ENCODE data around the gene THOC6. TPM values are rescaled to one million over a fixed set of nuclear protein-coding genes. Genes with fewer than 3 reads are reported as not detected.

Gene THOC6
- total RNA-seq, 1 experiment from 2014 or later: 30.3 TPM

DNA sequence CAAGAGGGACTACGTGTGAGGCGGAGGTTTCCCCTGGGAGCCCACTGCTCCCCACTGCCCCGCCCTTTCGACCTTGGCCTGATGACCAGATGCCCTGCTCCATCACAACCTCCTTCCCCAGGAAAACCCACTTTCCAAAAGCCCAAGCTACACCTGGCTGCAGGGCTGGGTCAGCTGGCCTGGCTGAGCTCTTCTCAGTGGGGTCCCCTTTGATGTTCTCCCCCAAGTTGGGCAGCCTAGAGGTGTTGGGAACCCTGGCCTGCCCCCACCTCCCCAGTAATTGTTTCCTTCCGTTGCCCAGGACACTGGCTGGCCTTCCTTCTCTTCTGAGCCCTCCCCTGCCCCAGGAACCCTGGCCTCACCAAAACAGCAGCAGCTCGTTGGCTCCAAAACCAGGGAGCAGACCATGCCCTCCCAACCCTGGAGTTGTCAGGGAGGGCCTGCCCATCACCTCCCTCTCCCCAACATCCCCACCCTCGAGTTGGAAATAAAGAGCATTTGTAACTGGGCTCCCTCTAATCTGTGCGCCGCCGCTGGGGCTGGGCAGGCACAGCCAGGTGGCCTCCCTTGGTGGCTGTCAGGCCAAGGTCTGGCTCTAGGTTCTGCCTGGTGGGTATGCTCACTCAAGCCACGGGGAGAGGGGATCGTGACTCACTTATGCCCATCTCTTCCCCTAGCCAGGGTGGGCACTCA lies 9.7 kb upstream of the THOC6 start:
- DNase-seq (ENCODE audit: extremely low read depth, low read depth): no peak

DNA sequence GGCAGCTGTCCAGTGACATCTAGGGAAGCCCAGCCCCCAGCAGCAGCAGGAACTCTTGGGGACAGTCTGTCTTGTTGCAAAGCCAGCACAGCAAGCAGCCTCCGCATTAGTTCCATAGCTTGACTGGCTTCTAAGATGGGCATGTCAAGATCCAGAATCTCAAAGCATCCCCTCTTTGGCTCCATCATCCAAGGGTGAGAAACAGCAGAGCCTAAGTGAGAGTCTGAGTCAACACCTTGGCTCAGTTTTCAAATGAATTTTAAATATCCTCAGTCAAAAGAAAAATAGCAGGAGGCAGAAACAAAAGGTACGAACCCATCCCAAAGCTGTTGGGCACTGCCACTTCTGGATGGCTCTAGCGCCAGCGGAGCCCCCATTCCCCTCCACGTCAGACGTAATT lies 8.9 kb upstream of the THOC6 start:
- DNase-seq (ENCODE audit: extremely low read depth, low read depth): no peak

DNA sequence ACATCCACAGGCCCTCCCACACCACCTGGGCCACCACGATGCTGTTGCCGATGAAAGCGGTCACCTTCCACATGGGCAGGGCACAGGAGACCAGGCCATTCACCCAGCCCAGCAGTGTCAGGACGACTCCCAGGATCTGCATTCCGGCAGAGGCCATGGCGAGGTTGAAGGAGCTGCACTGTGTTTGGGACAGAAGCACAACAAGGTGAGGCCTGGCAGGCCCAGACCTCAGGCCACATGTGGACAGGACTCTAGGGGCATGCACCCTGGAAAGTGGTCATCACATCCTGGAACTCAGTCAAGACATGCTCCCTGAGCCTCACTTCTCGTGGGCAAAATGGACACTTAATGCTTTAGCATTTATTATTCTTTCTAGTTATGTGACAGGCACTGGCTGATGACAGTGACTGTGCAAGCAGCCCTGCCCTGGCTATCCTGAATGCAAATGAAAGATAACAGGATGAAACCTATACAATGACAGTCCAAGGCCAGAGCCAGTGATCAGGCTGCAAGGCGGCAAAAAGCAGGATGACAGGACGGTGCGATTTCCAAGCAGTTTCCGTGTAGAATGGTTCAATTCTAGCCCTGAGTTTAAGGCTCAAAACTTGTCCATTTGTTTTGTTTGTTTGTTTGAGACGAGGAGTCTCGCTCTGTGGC lies 7.8 kb upstream of the THOC6 start:
- DNase-seq (ENCODE audit: extremely low read depth, low read depth): no peak

DNA sequence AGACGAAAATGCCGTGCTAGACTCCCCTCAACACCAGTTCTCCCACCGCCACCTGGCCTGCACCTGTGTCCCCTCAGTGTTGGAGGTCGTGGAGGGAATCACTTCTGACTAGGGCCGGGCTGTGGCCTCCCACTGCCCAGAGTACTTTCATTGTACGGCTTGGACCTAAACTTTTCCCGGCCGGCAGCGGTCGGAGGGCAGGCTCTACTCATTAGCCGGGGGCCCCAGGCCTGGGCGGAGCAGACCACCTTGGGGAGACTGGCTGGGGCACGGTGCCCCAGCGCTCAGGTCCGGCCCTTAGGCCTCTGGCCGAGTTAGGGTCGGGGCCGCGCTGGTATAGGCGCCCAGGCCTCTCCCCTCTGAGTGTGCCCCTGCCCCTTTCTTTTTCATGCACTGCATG lies 6.5 kb upstream of the THOC6 start:
- no peak for DNase-seq (ENCODE audit: extremely low read depth, low read depth)

DNA sequence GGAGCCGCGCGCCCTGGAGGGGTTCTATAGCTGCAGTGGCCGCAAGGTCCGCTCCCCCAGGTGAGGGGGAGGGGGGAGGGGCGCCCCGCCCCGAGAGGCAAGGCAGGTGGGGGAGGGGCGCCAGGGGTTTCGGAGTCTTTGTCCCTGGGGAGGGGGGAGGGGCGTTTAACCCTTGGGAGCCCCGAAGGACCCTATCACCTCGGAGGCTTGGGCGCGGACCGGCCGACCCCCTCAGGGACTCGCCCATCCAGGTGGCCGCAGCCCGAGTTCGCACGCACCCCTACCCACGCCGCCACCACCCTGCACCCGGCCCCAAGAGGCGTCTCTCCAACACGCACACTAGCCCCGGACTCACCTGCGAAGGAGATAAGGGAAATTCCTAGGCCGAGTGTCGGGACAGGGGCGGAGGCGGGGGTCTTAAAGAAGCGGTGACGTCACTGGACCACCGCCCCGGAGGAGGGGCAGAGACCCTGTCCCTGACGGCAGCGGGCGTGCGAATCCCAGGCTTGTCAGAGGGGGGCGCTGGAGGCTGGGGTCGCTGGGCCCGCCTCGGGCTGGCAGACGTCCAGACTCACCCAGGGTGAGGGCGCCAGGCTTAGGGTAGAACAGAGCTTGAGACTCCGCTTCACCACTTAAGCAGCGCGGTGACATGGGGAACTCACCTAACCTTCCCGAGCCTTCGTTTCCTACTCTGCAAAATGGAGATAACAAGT lies 5.9 kb upstream of the THOC6 start, which contains the start of gene CLDN6:
TSS of gene CLDN6 (minus strand) at position 390 of the 713 bp plus-strand sequence. CDS start 2,162 bp downstream, outside the sequence.
- no peak for DNase-seq (ENCODE audit: extremely low read depth, low read depth)

DNA sequence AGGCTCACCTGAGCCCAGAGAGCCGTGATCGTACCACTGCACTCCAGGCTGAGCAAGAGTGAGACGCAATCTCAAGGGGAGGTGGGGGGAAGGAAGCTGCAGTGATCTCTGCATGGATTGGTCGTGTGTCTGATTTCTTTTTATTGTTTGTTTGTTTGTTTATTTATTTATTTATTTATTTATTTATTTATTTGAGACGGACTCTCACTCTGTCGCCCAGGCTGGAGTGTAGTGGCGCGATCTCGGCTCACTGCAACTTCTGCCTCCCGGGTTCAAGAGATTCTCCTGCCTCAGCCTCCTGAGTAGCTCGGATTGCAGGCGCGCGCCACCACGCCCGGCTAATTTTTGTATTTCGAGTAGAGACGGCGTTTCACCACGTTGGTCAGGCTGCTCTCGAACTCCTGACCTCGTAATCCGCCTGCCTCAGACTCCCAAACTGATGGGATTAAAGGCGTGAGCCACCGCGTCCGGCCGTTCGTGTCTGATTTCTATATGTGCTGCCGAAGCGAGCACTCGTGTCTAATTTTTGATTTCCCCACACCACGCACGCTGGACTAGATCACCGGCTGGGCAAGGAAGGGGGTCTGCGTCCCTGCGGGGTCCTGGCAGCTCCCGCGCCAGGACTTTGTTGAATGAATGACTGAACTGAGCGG lies 4.1 kb upstream of the THOC6 start:
- no peak for DNase-seq (ENCODE audit: extremely low read depth, low read depth)

DNA sequence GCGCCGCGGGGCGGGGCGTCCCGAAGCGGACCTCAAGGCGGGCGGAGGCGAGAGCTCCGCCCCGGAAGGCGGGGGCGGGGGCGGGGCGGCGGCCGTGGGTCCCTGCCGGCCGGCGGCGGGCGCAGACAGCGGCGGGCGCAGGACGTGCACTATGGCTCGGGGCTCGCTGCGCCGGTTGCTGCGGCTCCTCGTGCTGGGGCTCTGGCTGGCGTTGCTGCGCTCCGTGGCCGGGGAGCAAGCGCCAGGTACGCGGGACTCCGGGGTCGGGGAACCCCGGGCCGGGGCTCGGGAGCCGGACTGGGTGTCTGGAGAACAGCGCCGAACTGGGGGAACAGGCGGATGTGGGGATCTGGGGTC lies 3.6 kb upstream of the THOC6 start, which contains the start of gene TNFRSF12A:
TSS of gene TNFRSF12A (plus strand) at position 122 of the 357 bp plus-strand sequence. CDS start at position 152, 30 bp downstream.
- peak; percentile 80 for DNase-seq (ENCODE audit: extremely low read depth, low read depth)

DNA sequence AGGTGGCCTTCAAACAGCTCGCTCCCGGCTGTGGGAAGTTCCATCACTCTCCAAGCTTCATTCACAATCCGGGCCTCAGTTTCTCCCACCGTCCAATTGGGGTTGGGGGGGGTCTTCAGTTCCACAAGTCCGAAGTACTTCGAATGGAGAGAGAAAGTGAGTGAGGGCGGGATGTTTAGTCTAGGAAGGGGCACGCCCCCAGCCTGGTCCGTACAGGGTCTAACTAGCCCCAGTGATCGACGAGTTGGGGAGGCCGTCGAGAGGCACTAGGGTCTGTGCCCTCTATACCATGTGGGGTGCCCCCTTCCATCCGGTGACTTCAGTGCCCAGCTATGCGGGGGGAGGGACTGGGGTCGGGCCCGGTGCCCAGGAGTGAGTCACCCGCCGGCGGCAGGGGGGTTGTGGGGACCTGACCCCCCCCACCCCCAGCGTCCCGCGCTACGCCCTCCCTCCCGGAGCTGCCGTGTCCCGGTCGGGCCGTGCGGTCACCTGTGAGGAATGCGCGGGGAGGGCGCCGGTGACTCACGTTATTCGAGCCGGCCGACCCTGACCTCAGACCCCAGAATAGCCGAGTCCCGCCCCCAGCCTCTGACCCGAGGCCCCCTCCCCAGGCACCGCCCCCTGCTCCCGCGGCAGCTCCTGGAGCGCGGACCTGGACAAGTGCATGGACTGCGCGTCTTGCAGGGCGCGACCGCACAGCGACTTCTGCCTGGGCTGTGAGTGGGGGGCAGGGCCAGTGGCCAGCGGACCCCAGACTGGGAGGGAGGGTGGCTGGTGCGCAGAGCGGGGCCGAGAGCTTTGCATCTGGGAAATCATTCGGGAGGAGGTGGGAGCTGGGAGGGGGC lies 3.0 kb upstream of the THOC6 start:
- peak; percentile 80 for DNase-seq (ENCODE audit: extremely low read depth, low read depth)

DNA sequence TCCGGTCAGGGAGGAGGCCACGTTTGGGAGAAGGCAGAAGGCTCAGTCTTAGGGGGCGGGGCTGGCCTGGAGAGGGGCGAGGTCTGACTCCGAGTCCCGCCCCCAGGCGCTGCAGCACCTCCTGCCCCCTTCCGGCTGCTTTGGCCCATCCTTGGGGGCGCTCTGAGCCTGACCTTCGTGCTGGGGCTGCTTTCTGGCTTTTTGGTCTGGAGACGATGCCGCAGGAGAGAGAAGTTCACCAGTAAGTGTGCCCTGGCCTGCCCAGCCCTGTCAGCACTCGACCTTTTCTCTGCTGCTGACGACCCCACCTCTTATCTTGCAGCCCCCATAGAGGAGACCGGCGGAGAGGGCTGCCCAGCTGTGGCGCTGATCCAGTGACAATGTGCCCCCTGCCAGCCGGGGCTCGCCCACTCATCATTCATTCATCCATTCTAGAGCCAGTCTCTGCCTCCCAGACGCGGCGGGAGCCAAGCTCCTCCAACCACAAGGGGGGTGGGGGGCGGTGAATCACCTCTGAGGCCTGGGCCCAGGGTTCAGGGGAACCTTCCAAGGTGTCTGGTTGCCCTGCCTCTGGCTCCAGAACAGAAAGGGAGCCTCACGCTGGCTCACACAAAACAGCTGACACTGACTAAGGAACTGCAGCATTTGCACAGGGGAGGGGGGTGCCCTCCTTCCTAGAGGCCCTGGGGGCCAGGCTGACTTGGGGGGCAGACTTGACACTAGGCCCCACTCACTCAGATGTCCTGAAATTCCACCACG lies 2.2 kb upstream of the THOC6 start:
- peak; percentile 79 for DNase-seq (ENCODE audit: extremely low read depth, low read depth)

DNA sequence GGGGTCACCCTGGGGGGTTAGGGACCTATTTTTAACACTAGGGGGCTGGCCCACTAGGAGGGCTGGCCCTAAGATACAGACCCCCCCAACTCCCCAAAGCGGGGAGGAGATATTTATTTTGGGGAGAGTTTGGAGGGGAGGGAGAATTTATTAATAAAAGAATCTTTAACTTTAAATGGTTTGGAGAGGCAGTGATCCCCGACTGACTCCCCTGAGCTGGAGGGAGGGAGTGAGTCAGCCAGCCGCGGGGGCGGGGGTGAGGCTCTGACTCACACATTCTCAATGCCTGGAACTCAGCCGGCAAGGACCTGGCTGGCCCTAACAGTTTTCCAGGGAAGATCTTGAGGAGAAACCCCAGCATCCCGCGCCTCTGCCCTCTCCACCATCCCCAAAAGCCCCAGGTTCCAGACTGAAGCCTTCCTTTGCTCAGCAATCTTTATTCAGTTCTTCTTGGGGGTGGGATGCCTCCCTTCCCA lies 1.6 kb upstream of the THOC6 start:
- DNase-seq (ENCODE audit: extremely low read depth, low read depth): peak; percentile 90

DNA sequence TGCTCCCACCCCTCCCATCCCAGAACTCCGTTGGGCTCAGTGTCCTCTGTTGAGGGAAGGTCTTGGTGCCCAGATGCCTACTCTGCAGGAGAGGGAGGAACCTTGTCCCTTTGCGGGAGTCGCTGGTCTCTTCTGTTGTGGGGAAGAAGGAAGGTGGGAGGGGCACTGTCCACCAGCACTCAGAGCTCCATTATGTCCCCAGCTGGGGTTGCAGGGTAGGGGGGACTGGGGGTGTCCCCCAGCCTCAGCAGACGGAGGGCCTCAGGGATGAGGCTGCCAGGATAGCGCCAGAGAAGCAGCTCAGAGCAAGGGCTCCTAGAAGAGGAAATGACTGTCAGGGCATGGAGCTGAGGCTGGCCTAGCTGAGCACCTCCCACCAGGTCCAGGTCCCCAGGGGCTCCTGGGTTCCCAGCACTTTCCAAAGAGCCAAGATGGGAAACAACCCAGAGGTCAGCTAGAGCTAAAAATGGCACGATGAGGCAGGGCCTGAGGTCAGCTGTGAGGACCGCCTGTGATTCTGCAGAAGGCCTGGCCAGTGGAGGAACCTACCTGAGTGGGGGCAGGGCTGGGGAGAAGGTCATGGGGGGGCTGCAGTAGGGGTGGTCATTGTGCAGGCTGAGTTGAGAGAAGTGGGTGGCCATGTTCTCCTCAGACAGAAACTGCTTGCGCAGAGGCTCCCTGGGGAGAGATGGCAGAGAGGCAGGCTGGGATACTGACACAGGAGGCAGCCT lies 986 bp upstream of the THOC6 start:
- no peak for DNase-seq (ENCODE audit: extremely low read depth, low read depth)

DNA sequence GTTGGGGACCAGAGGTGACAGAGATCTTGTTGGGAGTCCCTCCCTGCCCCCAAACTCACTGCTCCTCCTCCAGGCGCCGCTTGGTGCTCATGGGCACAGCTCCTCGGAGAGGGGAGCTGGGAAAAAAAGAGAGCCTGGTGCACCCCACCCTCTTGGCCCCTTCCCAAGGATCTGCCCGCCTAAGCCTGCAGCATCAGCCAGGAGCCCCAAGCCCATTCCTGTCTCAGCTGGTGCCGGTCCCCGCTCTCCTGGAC lies 493 bp upstream of the THOC6 start:
- DNase-seq (ENCODE audit: extremely low read depth, low read depth): peak; percentile 69

DNA sequence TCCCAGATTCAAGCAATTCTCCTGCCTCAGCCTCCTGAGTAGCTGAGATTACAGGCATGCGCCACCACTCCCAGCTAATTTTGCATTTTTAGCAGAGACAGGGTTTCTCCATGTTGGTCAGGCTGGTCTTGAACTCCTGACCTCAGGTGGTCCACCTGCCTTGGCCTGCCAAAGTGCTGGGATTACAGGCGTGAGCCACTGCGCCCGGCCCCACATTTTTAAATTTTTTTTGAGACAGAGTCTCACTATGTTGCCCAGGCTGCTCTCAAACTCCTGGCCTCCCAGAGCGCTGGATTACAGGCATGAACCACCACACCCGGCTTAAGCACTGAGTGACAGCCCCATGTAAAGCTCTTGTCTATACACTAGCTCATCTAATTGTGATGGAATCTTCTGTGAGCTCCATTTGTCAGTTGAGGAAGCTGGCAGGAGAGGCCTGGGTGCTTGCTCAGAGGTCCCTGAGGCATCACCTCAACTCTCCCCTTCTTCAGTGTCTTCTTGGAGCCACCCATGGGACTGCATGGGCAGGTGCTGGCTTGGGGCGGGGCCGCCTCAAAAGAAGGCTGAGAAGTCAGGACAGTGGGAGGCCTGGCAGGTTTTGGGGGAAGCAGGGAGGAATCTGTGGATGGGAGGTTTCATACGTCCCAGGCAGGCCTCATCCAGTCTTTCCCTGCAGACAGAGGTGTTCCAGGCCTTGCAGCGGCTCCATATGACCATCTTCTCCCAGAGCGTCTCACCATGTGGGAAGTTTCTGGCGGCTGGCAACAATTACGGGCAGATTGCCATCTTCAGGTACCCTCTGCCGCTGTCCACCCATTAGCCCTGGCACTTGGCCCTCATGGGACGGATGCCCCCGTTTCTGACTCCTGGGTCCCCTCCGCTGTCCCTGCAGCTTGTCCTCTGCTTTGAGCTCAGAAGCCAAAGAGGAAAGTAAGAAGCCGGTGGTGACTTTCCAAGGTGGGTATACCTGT lies 1.5 kb downstream of the THOC6 start:
- no peak for DNase-seq (ENCODE audit: extremely low read depth, low read depth)

DNA sequence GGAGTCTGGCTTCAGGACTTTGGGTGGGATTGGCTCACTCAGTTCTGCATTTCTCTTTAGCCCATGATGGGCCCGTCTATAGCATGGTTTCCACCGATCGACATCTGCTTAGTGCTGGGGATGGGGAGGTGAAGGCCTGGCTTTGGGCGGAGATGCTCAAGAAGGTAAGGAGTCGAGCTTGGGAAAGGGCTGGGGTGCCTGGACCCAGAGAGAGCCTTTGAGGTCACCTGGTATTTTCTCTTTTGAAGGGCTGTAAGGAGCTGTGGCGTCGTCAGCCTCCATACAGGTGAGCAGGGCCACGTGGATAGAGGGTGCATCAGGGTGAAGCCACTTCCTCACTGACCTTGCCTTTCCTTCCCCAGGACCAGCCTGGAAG lies 2.2 kb downstream of the THOC6 start:
- DNase-seq (ENCODE audit: extremely low read depth, low read depth): no peak

DNA sequence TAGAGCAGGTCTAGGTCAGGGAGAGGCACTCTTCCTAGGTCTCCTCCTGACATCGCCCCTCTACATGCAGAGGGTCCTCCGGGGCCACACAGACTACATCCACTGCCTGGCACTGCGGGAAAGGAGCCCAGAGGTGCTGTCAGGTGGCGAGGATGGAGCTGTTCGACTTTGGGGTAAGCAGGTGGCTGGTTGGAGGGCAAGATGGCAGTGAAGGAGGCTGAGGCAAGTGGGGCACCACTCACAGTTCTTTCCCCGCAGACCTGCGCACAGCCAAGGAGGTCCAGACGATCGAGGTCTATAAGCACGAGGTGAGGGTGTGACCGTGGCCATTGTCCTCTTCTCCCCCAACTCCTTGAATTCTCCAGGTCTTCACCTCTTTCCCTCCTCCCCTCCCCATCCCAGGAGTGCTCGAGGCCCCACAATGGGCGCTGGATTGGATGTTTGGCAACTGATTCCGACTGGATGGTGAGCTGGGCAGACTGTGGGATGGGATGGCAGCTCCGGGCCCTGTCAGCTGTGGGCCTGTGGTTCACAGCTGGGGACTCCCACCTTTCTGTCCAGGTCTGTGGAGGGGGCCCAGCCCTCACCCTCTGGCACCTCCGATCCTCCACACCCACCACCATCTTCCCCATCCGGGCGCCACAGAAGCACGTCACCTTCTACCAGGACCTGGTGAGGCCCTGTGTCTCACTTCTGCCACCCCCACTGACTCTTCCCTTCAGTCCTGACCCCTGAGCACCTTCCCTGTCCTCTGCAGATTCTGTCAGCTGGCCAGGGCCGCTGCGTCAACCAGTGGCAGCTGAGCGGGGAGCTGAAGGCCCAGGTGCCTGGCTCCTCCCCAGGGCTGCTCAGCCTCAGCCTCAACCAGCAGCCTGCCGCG lies 3.0 kb downstream of the THOC6 start:
- DNase-seq (ENCODE audit: extremely low read depth, low read depth): no peak

DNA sequence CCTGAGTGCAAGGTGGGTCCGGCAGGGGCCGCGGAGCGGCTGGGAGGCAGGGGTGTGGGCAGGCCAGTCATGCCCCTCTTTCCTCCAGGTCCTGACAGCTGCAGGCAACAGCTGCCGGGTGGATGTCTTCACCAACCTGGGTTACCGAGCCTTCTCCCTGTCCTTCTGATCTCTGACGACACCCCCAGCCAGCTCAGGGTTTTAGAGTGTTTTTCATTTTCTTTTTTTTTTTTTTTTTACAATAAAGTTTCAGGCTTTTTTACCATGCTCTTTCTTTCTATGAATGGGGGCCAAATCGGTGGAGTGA lies 3.6 kb downstream of the THOC6 start:
- no peak for DNase-seq (ENCODE audit: extremely low read depth, low read depth)
